ENCODE measurements around the gene LILRA6. TPM values are rescaled to one million over a fixed set of nuclear protein-coding genes. Genes with fewer than 3 reads are reported as not detected.
"Not testable (repeated sequence)": the region's sequence is repeated elsewhere in the genome, so short reads cannot be mapped to it uniquely, and the experiment has no call there.

The LILRA6 gene
- not detected for polyA plus RNA-seq (2013, experiment 1 of 2)
- not detected for polyA plus RNA-seq (2013, experiment 2 of 2)

DNA sequence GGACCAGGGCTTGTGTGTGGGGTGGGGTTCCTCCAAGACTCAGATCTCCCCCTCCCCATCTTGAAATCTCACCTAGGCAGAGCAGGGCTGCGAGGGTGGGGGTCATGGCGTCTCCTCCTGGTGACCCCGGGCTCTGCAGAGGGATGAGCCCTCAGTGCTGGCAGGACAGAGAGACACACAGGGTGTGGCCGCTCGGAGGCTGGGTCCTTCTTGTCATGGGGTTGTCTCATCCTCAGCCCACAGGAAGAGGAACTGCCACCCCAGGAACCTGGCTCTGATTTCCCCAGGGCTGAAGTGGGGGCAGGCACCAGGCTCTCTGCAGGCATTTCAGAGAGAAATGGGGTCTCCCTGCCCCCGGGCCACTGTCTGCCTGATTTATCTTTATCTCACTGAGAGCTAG is at the start of gene LILRA6:
Gene LILRA6, minus strand, starts transcription at position 145 of the 400 bp plus-strand sequence.
- not testable (repeated sequence) for H3K56ac ChIP-seq (ENCODE audit: low read length); H4K8ac ChIP-seq (ENCODE audit: low read depth, low read length); H3K79me2 ChIP-seq (ENCODE audit: control insufficient read depth, insufficient read depth, low read length); H2AK5ac ChIP-seq (ENCODE audit: low read length); H2BK15ac ChIP-seq (replicated peaks; ENCODE audit: low read depth); H3K9ac ChIP-seq (ENCODE audit: low read length); H3K27me3 ChIP-seq (ENCODE audit: insufficient read depth, low read length, poor library complexity); H3K23ac ChIP-seq (ENCODE audit: low read length); H3K4me3 ChIP-seq (ENCODE audit: low read length); H3K4ac ChIP-seq (ENCODE audit: low read depth, low read length); H4K5ac ChIP-seq (ENCODE audit: low read length); H3K27ac ChIP-seq (ENCODE audit: low read depth, low read length); H2BK5ac ChIP-seq (ENCODE audit: low read length); H3K36me3 ChIP-seq (ENCODE audit: control insufficient read depth, insufficient read depth, low read length); H2BK120ac ChIP-seq (ENCODE audit: low read depth, low read length); DNase-seq; H3K4me2 ChIP-seq (ENCODE audit: low read length); H3K79me1 ChIP-seq (ENCODE audit: low read length); H3K4me1 ChIP-seq (ENCODE audit: control insufficient read depth, low read depth, low read length); H3K18ac ChIP-seq (ENCODE audit: low read length)
- WGBS (ENCODE audit: extremely low coverage, insufficient coverage, low lambda C conversion rate): no CpG with 5 or more reads among the region's 6 CpGs

DNA sequence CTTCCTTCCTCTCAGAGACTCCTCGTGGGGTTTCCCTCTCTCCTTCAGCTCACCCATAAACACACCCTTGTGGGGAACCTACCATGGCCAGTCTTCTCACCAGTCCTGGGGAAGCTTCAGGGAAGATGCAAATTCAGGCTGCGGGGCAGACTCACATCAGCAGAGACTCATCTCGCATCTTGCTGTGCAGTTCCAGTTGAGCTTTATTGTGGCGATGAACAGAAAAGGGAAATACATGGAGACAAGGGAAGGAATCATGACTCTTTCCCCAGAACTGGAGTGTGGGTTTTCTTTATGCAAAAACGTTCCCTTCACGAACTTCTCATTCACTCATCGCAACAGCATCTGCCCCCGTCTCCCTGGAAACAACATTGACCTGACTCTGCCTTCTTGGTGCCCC is 46.6 kb upstream of the LILRA6 start:
- H3K79me1 ChIP-seq (ENCODE audit: low read length); H3K79me2 ChIP-seq (ENCODE audit: control insufficient read depth, insufficient read depth, low read length); H3K4me3 ChIP-seq (ENCODE audit: low read length); H3K18ac ChIP-seq (ENCODE audit: low read length); H2BK5ac ChIP-seq (ENCODE audit: low read length); H3K56ac ChIP-seq (ENCODE audit: low read length); H4K5ac ChIP-seq (ENCODE audit: low read length); H2BK15ac ChIP-seq (replicated peaks; ENCODE audit: low read depth); H2BK120ac ChIP-seq (ENCODE audit: low read depth, low read length); H3K36me3 ChIP-seq (ENCODE audit: control insufficient read depth, insufficient read depth, low read length); H3K27me3 ChIP-seq (ENCODE audit: insufficient read depth, low read length, poor library complexity); H4K8ac ChIP-seq (ENCODE audit: low read depth, low read length); H3K23ac ChIP-seq (ENCODE audit: low read length); H3K27ac ChIP-seq (ENCODE audit: low read depth, low read length); H3K4ac ChIP-seq (ENCODE audit: low read depth, low read length); H3K4me1 ChIP-seq (ENCODE audit: control insufficient read depth, low read depth, low read length); DNase-seq; H3K9ac ChIP-seq (ENCODE audit: low read length); H2AK5ac ChIP-seq (ENCODE audit: low read length); H3K4me2 ChIP-seq (ENCODE audit: low read length): not testable (repeated sequence)
- no CpG with 5 or more reads among the region's 8 CpGs for WGBS (ENCODE audit: extremely low coverage, insufficient coverage, low lambda C conversion rate)

DNA sequence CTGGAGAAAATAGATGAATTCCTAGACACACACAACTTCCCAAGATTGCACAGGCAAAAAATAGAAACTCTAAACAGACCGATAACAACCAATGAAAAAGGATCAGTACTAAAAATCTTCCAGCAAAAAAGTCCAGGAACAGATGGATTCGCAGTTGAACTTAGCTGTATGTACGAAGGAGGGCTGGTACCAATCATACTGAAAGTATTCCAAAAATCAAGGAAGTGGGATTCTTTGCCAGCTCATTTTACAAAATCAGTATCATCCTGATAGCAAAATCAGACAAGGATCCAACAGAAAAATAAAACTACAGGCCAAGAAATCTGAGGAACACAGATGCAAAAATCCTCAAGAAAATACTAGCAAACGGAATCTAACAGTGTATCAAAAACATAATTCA is 44.9 kb upstream of the LILRA6 start:
- H4K8ac ChIP-seq (ENCODE audit: low read depth, low read length): no peak overlapping the region
- WGBS (ENCODE audit: extremely low coverage, insufficient coverage, low lambda C conversion rate): no CpG with 5 or more reads among the region's 4 CpGs

DNA sequence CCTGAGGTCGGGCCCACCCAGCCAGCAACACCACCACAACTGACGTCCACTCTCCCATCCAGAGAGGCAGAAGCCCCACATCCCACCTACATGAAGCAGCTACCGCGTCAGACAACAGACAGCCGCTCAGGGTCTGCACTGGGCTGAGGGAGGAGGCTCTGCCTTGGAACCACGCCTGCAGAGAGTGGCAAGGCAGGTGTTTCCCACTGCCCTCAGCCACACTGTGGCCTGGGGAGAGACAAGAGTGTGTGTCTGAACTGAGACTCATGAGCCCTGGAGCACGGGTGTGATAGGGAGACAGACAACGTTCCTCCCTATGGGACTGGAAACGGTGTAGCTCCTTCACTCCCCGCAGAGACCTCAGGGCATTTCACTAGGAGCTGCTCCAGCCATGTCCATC is 43.7 kb upstream of the LILRA6 start:
- H2BK5ac ChIP-seq (ENCODE audit: low read length); H3K27me3 ChIP-seq (ENCODE audit: insufficient read depth, low read length, poor library complexity); H2BK15ac ChIP-seq (replicated peaks; ENCODE audit: low read depth); H3K9ac ChIP-seq (ENCODE audit: low read length); H3K56ac ChIP-seq (ENCODE audit: low read length); H3K4me2 ChIP-seq (ENCODE audit: low read length); H3K4ac ChIP-seq (ENCODE audit: low read depth, low read length); H4K8ac ChIP-seq (ENCODE audit: low read depth, low read length); H3K23ac ChIP-seq (ENCODE audit: low read length); DNase-seq; H3K4me1 ChIP-seq (ENCODE audit: control insufficient read depth, low read depth, low read length); H3K79me2 ChIP-seq (ENCODE audit: control insufficient read depth, insufficient read depth, low read length); H4K5ac ChIP-seq (ENCODE audit: low read length); H2BK120ac ChIP-seq (ENCODE audit: low read depth, low read length); H3K4me3 ChIP-seq (ENCODE audit: low read length); H3K27ac ChIP-seq (ENCODE audit: low read depth, low read length); H2AK5ac ChIP-seq (ENCODE audit: low read length); H3K36me3 ChIP-seq (ENCODE audit: control insufficient read depth, insufficient read depth, low read length); H3K79me1 ChIP-seq (ENCODE audit: low read length); H3K18ac ChIP-seq (ENCODE audit: low read length): not testable (repeated sequence)
- no CpG with 5 or more reads among the region's 10 CpGs for WGBS (ENCODE audit: extremely low coverage, insufficient coverage, low lambda C conversion rate)

More for the DNA sequence above, 44.9 kb upstream of the LILRA6 start:
- Histone ChIP-seq H2BK120ac (ENCODE audit: low read depth, low read length) (no peak overlapping the region), H3K4me3 (ENCODE audit: low read length) (no peak overlapping the region), H4K5ac (ENCODE audit: low read length) (no peak overlapping the region), H3K27ac (ENCODE audit: low read depth, low read length) (no peak overlapping the region), H2AK5ac (ENCODE audit: low read length) (no peak overlapping the region), H3K23ac (ENCODE audit: low read length) (no peak overlapping the region), H3K56ac (ENCODE audit: low read length) (no peak overlapping the region), H3K4ac (ENCODE audit: low read depth, low read length) (no peak overlapping the region), H3K79me1 (ENCODE audit: low read length) (no peaks in the 10 kb centered on the region), H3K36me3 (ENCODE audit: control insufficient read depth, insufficient read depth, low read length) (no peaks in the 10 kb centered on the region), H2BK15ac (replicated peaks; ENCODE audit: low read depth) (no peak overlapping the region), H3K27me3 (ENCODE audit: insufficient read depth, low read length, poor library complexity) (no peaks in the 10 kb centered on the region), H3K4me2 (ENCODE audit: low read length) (no peak overlapping the region), H3K79me2 (ENCODE audit: control insufficient read depth, insufficient read depth, low read length) (no peaks in the 10 kb centered on the region), H2BK5ac (ENCODE audit: low read length) (no peak overlapping the region), H3K18ac (ENCODE audit: low read length) (no peak overlapping the region), H3K9ac (ENCODE audit: low read length) (no peak overlapping the region), H3K4me1 (ENCODE audit: control insufficient read depth, low read depth, low read length) (no peaks in the 10 kb centered on the region)
- DNase-seq: no peak

DNA sequence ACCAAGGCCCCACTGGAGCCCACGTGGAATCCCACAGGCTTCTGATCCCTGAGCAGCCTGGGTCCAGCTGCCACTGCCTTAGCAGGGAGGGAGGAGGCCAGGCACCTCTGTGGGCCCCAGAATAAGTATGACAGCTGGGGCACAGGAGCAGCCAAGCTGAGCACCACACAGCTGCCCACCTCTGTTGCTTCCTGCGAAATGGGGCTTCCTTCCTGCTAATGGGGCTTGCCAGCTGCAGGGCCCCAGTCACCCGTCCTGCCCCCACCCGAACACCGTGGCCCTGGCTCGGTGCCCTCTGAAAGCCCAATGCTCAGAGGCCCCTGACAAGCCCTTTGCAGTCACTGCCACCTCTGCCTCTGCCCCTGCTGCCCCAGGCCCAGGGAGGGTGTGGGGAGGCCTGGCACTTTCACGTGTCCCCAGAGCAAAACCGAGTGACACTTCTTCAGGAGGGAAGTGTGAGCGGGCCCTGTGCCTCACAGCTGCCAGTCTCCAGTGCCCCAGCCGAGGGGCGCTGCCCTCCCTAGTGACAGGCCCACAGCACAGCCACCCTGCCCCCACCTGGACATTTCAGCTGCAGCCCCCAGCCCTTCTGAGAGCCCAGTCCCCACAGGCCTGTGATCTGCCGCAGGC is 43.0 kb upstream of the LILRA6 start:
- H2BK5ac ChIP-seq (ENCODE audit: low read length); DNase-seq; H3K18ac ChIP-seq (ENCODE audit: low read length); H3K27me3 ChIP-seq (ENCODE audit: insufficient read depth, low read length, poor library complexity); H3K79me2 ChIP-seq (ENCODE audit: control insufficient read depth, insufficient read depth, low read length); H3K9ac ChIP-seq (ENCODE audit: low read length); H2BK15ac ChIP-seq (replicated peaks; ENCODE audit: low read depth); H3K4me2 ChIP-seq (ENCODE audit: low read length); H3K4me1 ChIP-seq (ENCODE audit: control insufficient read depth, low read depth, low read length); H2BK120ac ChIP-seq (ENCODE audit: low read depth, low read length); H2AK5ac ChIP-seq (ENCODE audit: low read length); H3K4me3 ChIP-seq (ENCODE audit: low read length); H4K8ac ChIP-seq (ENCODE audit: low read depth, low read length); H3K56ac ChIP-seq (ENCODE audit: low read length); H3K27ac ChIP-seq (ENCODE audit: low read depth, low read length); H4K5ac ChIP-seq (ENCODE audit: low read length); H3K23ac ChIP-seq (ENCODE audit: low read length); H3K36me3 ChIP-seq (ENCODE audit: control insufficient read depth, insufficient read depth, low read length); H3K79me1 ChIP-seq (ENCODE audit: low read length); H3K4ac ChIP-seq (ENCODE audit: low read depth, low read length): not testable (repeated sequence)
- no CpG with 5 or more reads among the region's 12 CpGs for WGBS (ENCODE audit: extremely low coverage, insufficient coverage, low lambda C conversion rate)
